Breast epithelium (tissue), 3 donors: Measurements from ENCODE around the gene FDXR.

Experiments used
- POLR2A ChIP-seq: fragments of 450-650 bp; IDR thresholded peaks from one replicate; pipeline ENCODE4 v1.6.1; 2016; ENCODE audit warnings: antibody characterized with exemption, mild to moderate bottlenecking, moderate library complexity
- POLR2AphosphoS5 ChIP-seq, 3 donors: sonication (generic); formaldehyde crosslinking; IDR thresholded peaks; one replicate each; pipeline ENCODE4 v1.6.1; 2017; ENCODE audit warnings: antibody characterized with exemption in 3 of 3
- TF ChIP-seq, protein P1 (sequence below), 3 donors: fragments of 450-650 bp; IDR thresholded peaks; one replicate each; pipeline ENCODE4 v1.5.1; 2016 to 2017; ENCODE audit warnings: antibody characterized with exemption in 3 of 3, mild to moderate bottlenecking in 3 of 3, moderate library complexity in 3 of 3

DNA sequence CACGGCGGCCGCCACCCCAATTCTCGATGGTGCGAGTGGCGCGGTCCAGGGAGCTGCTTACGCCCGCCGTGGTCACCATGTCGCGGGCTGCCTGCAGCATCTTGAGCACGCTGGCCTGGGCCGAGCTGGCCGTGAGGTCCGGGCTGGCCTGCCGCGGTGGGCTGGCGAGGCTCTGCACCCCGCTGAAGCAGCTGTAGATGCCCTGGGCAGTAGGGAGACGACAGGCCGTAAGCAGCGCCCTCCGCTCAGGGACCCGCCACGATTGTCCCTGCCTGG lies 29.5 kb downstream of the FDXR start:
- TF ChIP-seq, protein P1, sequence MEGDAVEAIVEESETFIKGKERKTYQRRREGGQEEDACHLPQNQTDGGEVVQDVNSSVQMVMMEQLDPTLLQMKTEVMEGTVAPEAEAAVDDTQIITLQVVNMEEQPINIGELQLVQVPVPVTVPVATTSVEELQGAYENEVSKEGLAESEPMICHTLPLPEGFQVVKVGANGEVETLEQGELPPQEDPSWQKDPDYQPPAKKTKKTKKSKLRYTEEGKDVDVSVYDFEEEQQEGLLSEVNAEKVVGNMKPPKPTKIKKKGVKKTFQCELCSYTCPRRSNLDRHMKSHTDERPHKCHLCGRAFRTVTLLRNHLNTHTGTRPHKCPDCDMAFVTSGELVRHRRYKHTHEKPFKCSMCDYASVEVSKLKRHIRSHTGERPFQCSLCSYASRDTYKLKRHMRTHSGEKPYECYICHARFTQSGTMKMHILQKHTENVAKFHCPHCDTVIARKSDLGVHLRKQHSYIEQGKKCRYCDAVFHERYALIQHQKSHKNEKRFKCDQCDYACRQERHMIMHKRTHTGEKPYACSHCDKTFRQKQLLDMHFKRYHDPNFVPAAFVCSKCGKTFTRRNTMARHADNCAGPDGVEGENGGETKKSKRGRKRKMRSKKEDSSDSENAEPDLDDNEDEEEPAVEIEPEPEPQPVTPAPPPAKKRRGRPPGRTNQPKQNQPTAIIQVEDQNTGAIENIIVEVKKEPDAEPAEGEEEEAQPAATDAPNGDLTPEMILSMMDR (IDR thresholded peaks at IDR 0.05) = no peak
- no peak for TF ChIP-seq POLR2A
- no peak for TF ChIP-seq POLR2AphosphoS5 (IDR thresholded peaks at IDR 0.05)
